ENCODE data around the gene CENPS. TPM values are rescaled to one million over a fixed set of nuclear protein-coding genes. Genes with fewer than 3 reads are reported as not detected.

Gene CENPS
- total and polyA plus RNA-seq, 2 donors (not counting 1 experiment from before 2014, with no cell fraction given) = 3.1 to 10.9 TPM

- no peak overlapping the region for H3K27ac Mint-ChIP-seq
- Histone ChIP-seq H2AFZ (ENCODE audit: insufficient read depth, low read depth, low read length, poor library complexity, severe bottlenecking) (no peak overlapping the region), H3K9me3 (ENCODE audit: control extremely low read depth in 1 of 3, control insufficient read depth in 2 of 3, insufficient read depth in 1 of 3, low read length in 2 of 3) (no peaks in the 10 kb centered on the region), H3K9ac (ENCODE audit: low read length) (no peak overlapping the region), H4K20me1 (ENCODE audit: control insufficient read depth, insufficient read depth, low read length, poor library complexity, severe bottlenecking) (no peaks in the 10 kb centered on the region), H3K4me3 (ENCODE audit: control extremely low read depth in 1 of 5, extremely low read depth in 1 of 5, insufficient read depth in 1 of 5, low read depth in 2 of 5, low read length in 4 of 5) (no peak overlapping the region), H3K4me1 (ENCODE audit: control insufficient read depth in 2 of 2, insufficient read depth in 2 of 2, low read length in 2 of 2) (no peaks in the 10 kb centered on the region), H3K27me3 (replicated peaks in 1 of 4; ENCODE audit: control extremely low read depth in 1 of 4, control insufficient read depth in 3 of 4, insufficient read depth in 4 of 4, low read length in 3 of 4) (no peaks in the 10 kb centered on the region), H3K79me2 (ENCODE audit: control insufficient read depth, insufficient read depth, low read length) (no peaks in the 10 kb centered on the region), H3K27ac (ENCODE audit: low read length in 2 of 2) (no peak overlapping the region), H3K4me2 (replicated peaks; ENCODE audit: low read depth, low read length, poor library complexity, severe bottlenecking) (no peak overlapping the region), H3K36me3 (replicated peaks in 1 of 2; ENCODE audit: control extremely low read depth in 1 of 2, control insufficient read depth in 1 of 2, extremely low read depth in 1 of 2, insufficient read depth in 2 of 2, low read length in 1 of 2) (peaks cover 0 to 8% of the 10 kb centered on the region in 2 experiments)
- H3K4me3 Mint-ChIP-seq = no peak overlapping the region
- no peak for ATAC-seq (ENCODE audit: low read depth)
- intact Hi-C loops (cut with micrococcal nuclease) = no loop called here
- no peaks in the 10 kb centered on the region for H3K9me3 Mint-ChIP-seq (ENCODE audit: insufficient read depth)
- H3K27me3 Mint-ChIP-seq = no peaks in the 10 kb centered on the region
- 100% methylated on average over 3 of the region's 5 CpGs for WGBS (ENCODE audit: insufficient coverage)
- no peaks in the 10 kb centered on the region for H3K4me1 Mint-ChIP-seq
- CTCF ChIA-PET = no interaction called here
- no peak for TF ChIP-seq CTCF (IDR thresholded peaks at IDR 0.05)
- no peak for TF ChIP-seq EZH2 (IDR thresholded peaks at IDR 0.05; ENCODE audit: borderline replicate concordance, insufficient read depth, low read depth, low read length, poor library complexity, severe bottlenecking)
- POLR2A ChIA-PET = no interaction called here
- no peak for DNase-seq
These were observed 10.6 kb downstream of the CENPS start for GRCh38 chr1:10440794-10441193.

- Mint-ChIP-seq H3K9me3 (ENCODE audit: insufficient read depth) (no peaks in the 10 kb centered on the region), H3K27me3 (no peaks in the 10 kb centered on the region), H3K4me1 (no peaks in the 10 kb centered on the region), H3K4me3 (no peak overlapping the region), H3K27ac (no peak overlapping the region)
- no peak overlapping the region for H3K9ac ChIP-seq (ENCODE audit: low read length)
- H3K27me3 ChIP-seq (replicated peaks in 1 of 4; ENCODE audit: control extremely low read depth in 1 of 4, control insufficient read depth in 3 of 4, insufficient read depth in 4 of 4, low read length in 3 of 4) = no peaks in the 10 kb centered on the region
- POLR2A ChIA-PET = no interaction called here
- DNase-seq (no peak), ATAC-seq (ENCODE audit: low read depth) (no peak)
- no peaks in the 10 kb centered on the region for H3K79me2 ChIP-seq (ENCODE audit: control insufficient read depth, insufficient read depth, low read length)
- CTCF ChIA-PET = no interaction called here
- H3K4me3 ChIP-seq (ENCODE audit: control extremely low read depth in 1 of 5, extremely low read depth in 1 of 5, insufficient read depth in 1 of 5, low read depth in 2 of 5, low read length in 4 of 5) = no peak overlapping the region
- TF ChIP-seq EZH2 (IDR thresholded peaks at IDR 0.05; ENCODE audit: borderline replicate concordance, insufficient read depth, low read depth, low read length, poor library complexity, severe bottlenecking) (no peak), CTCF (IDR thresholded peaks at IDR 0.05) (no peak)
- no peak overlapping the region for H3K27ac ChIP-seq (ENCODE audit: low read length in 2 of 2)
- peaks cover 0 to 8% of the 10 kb centered on the region in 2 experiments for H3K36me3 ChIP-seq (replicated peaks in 1 of 2; ENCODE audit: control extremely low read depth in 1 of 2, control insufficient read depth in 1 of 2, extremely low read depth in 1 of 2, insufficient read depth in 2 of 2, low read length in 1 of 2)
- no peaks in the 10 kb centered on the region for H3K4me1 ChIP-seq (ENCODE audit: control insufficient read depth in 2 of 2, insufficient read depth in 2 of 2, low read length in 2 of 2)
- no peaks in the 10 kb centered on the region for H3K9me3 ChIP-seq (ENCODE audit: control extremely low read depth in 1 of 3, control insufficient read depth in 2 of 3, insufficient read depth in 1 of 3, low read length in 2 of 3)
- no peaks in the 10 kb centered on the region for H4K20me1 ChIP-seq (ENCODE audit: control insufficient read depth, insufficient read depth, low read length, poor library complexity, severe bottlenecking)
- H3K4me2 ChIP-seq (replicated peaks; ENCODE audit: low read depth, low read length, poor library complexity, severe bottlenecking) = no peak overlapping the region
- no peak overlapping the region for H2AFZ ChIP-seq (ENCODE audit: insufficient read depth, low read depth, low read length, poor library complexity, severe bottlenecking)
- intact Hi-C loops (cut with micrococcal nuclease) = no loop called here
- WGBS (ENCODE audit: insufficient coverage) = 100% methylated on average over 4 of the region's 6 CpGs
These were observed 14.0 kb downstream of the CENPS start for GRCh38 chr1:10444248-10444647.

Data from B cell (primary cell).